ENCODE data around the gene SERPINB8. TPM values are rescaled to one million over a fixed set of nuclear protein-coding genes. Genes with fewer than 3 reads are reported as not detected.

The SERPINB8 gene
- total and polyA plus RNA-seq, 2 donors (not counting 1 experiment from before 2014, with no cell fraction given), result 14.4 to 22.1 TPM

- H3K27ac Mint-ChIP-seq, result no peak overlapping the region
- no peak for ATAC-seq (ENCODE audit: low read depth)
- POLR2A ChIA-PET, result no interaction called here
- peaks cover 30% of the 10 kb centered on the region for H3K79me2 ChIP-seq (ENCODE audit: control insufficient read depth, insufficient read depth, low read length)
- intact Hi-C loops (cut with micrococcal nuclease), result loop anchor here (2.0 to 10.0 kb wide), 3 partner anchors 35 to 1785 kb away; partner anchors contain the start of genes PIGN and RELCH
- no peaks in the 10 kb centered on the region for H3K27me3 ChIP-seq (replicated peaks in 1 of 4; ENCODE audit: control extremely low read depth in 1 of 4, control insufficient read depth in 3 of 4, insufficient read depth in 4 of 4, low read length in 3 of 4)
- H3K27ac ChIP-seq (ENCODE audit: low read length in 2 of 2), result no peak overlapping the region
- no peaks in the 10 kb centered on the region for H3K9me3 ChIP-seq (ENCODE audit: control extremely low read depth in 1 of 3, control insufficient read depth in 2 of 3, insufficient read depth in 1 of 3, low read length in 2 of 3)
- peak overlapping the region; percentile 93 for H3K4me3 Mint-ChIP-seq
- H3K4me2 ChIP-seq (replicated peaks; ENCODE audit: low read depth, low read length, poor library complexity, severe bottlenecking), result peak overlapping the region; percentile 88
- CTCF ChIA-PET, result no interaction called here
- H3K4me1 Mint-ChIP-seq, result peaks cover 61% of the 10 kb centered on the region
- peak overlapping the region; percentile 12 for H2AFZ ChIP-seq (ENCODE audit: insufficient read depth, low read depth, low read length, poor library complexity, severe bottlenecking)
- no peaks in the 10 kb centered on the region for H3K27me3 Mint-ChIP-seq
- no peaks in the 10 kb centered on the region for H3K9me3 Mint-ChIP-seq (ENCODE audit: insufficient read depth)
- H4K20me1 ChIP-seq (ENCODE audit: control insufficient read depth, insufficient read depth, low read length, poor library complexity, severe bottlenecking), result no peaks in the 10 kb centered on the region
- H3K36me3 ChIP-seq (replicated peaks in 1 of 2; ENCODE audit: control extremely low read depth in 1 of 2, control insufficient read depth in 1 of 2, extremely low read depth in 1 of 2, insufficient read depth in 2 of 2, low read length in 1 of 2), result no peaks in the 10 kb centered on the region
- H3K4me3 ChIP-seq (ENCODE audit: control extremely low read depth in 1 of 5, extremely low read depth in 1 of 5, insufficient read depth in 1 of 5, low read depth in 2 of 5, low read length in 4 of 5), result no peak overlapping the region
- TF ChIP-seq, protein P1, sequence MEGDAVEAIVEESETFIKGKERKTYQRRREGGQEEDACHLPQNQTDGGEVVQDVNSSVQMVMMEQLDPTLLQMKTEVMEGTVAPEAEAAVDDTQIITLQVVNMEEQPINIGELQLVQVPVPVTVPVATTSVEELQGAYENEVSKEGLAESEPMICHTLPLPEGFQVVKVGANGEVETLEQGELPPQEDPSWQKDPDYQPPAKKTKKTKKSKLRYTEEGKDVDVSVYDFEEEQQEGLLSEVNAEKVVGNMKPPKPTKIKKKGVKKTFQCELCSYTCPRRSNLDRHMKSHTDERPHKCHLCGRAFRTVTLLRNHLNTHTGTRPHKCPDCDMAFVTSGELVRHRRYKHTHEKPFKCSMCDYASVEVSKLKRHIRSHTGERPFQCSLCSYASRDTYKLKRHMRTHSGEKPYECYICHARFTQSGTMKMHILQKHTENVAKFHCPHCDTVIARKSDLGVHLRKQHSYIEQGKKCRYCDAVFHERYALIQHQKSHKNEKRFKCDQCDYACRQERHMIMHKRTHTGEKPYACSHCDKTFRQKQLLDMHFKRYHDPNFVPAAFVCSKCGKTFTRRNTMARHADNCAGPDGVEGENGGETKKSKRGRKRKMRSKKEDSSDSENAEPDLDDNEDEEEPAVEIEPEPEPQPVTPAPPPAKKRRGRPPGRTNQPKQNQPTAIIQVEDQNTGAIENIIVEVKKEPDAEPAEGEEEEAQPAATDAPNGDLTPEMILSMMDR (IDR thresholded peaks at IDR 0.05), result no peak
- TF ChIP-seq EZH2 (IDR thresholded peaks at IDR 0.05; ENCODE audit: borderline replicate concordance, insufficient read depth, low read depth, low read length, poor library complexity, severe bottlenecking), result no peak
- peaks cover 35 to 40% of the 10 kb centered on the region in 2 donors for H3K4me1 ChIP-seq (ENCODE audit: control insufficient read depth in 2 of 2, insufficient read depth in 2 of 2, low read length in 2 of 2)
- H3K9ac ChIP-seq (ENCODE audit: low read length), result no peak overlapping the region
- DNase-seq, result no peak
- 40% methylated on average over 2 of the region's 5 CpGs for WGBS (ENCODE audit: insufficient coverage)
Measured at GRCh38 chr18:63972002-63972376, 2.1 kb downstream of the SERPINB8 start.

- TF ChIP-seq, protein P1 (IDR thresholded peaks at IDR 0.05), result no peak
- no peak for TF ChIP-seq EZH2 (IDR thresholded peaks at IDR 0.05; ENCODE audit: borderline replicate concordance, insufficient read depth, low read depth, low read length, poor library complexity, severe bottlenecking)
- H3K27ac ChIP-seq (ENCODE audit: low read length in 2 of 2), result peak overlapping the region; percentile 50 to 64
Measured at GRCh38 chr18:63974991-63975390, 5.1 kb downstream of the SERPINB8 start.

More at GRCh38 chr18:63974991-63975390, 5.1 kb downstream of the SERPINB8 start:
- Histone ChIP-seq H3K9me3 (ENCODE audit: control extremely low read depth in 1 of 3, control insufficient read depth in 2 of 3, insufficient read depth in 1 of 3, low read length in 2 of 3) (no peaks in the 10 kb centered on the region), H3K79me2 (ENCODE audit: control insufficient read depth, insufficient read depth, low read length) (peaks cover 41% of the 10 kb centered on the region), H3K9ac (ENCODE audit: low read length) (peak overlapping the region; percentile 9), H3K4me2 (replicated peaks; ENCODE audit: low read depth, low read length, poor library complexity, severe bottlenecking) (peak overlapping the region; percentile 39), H3K27me3 (replicated peaks in 1 of 4; ENCODE audit: control extremely low read depth in 1 of 4, control insufficient read depth in 3 of 4, insufficient read depth in 4 of 4, low read length in 3 of 4) (no peaks in the 10 kb centered on the region), H4K20me1 (ENCODE audit: control insufficient read depth, insufficient read depth, low read length, poor library complexity, severe bottlenecking) (no peaks in the 10 kb centered on the region), H2AFZ (ENCODE audit: insufficient read depth, low read depth, low read length, poor library complexity, severe bottlenecking) (no peak overlapping the region), H3K36me3 (replicated peaks in 1 of 2; ENCODE audit: control extremely low read depth in 1 of 2, control insufficient read depth in 1 of 2, extremely low read depth in 1 of 2, insufficient read depth in 2 of 2, low read length in 1 of 2) (no peaks in the 10 kb centered on the region), H3K4me1 (ENCODE audit: control insufficient read depth in 2 of 2, insufficient read depth in 2 of 2, low read length in 2 of 2) (peaks cover 31 to 39% of the 10 kb centered on the region in 2 donors), H3K4me3 (ENCODE audit: control extremely low read depth in 1 of 5, extremely low read depth in 1 of 5, insufficient read depth in 1 of 5, low read depth in 2 of 5, low read length in 4 of 5) (no peak overlapping the region)
- Mint-ChIP-seq H3K4me3 (peak overlapping the region; percentile 72), H3K27ac (peak overlapping the region; percentile 90), H3K4me1 (peaks cover 65% of the 10 kb centered on the region), H3K27me3 (no peaks in the 10 kb centered on the region), H3K9me3 (ENCODE audit: insufficient read depth) (no peaks in the 10 kb centered on the region)
- ATAC-seq (ENCODE audit: low read depth) (no peak), DNase-seq (peak; percentile 26)
- intact Hi-C loops (cut with micrococcal nuclease), result loop anchor here (1.0 to 10.0 kb wide), 3 partner anchors 12 to 1470 kb away; no protein-coding TSS in a partner anchor
- ChIA-PET POLR2A (no interaction called here), CTCF (interaction anchor here (0.9 to 5.2 kb wide), 7 partner anchors 11 to 457 kb away, joined by 3 to 44 read pairs (median 5); no protein-coding TSS in a partner anchor)
- no CpG with 5 or more reads among the region's 2 CpGs for WGBS (ENCODE audit: insufficient coverage)
